Pulmonary artery endothelial cell (primary cell): ENCODE results near the gene NFATC2. TPM values are rescaled to one million over a fixed set of nuclear protein-coding genes. Genes with fewer than 3 reads are reported as not detected.
"Not testable (repeated sequence)": the region's sequence is repeated elsewhere in the genome, so short reads cannot be mapped to it uniquely, and the experiment has no call there.

Experiments used
- DNase-seq: peaks from one replicate; pipeline ENCODE4 v3.0.0-alpha.2; 2011; ENCODE audit warnings: low read depth, low spot score
- total RNA-seq: library from RNA; depleted of rRNA; stranded (reverse); fragments of >200 nt; gene quantifications from 2 replicates; pipeline ENCODE4 v1.2.3, GENCODE V29; 2014

The NFATC2 gene
- total RNA-seq, 1 donor from 2014 or later = 1.6 TPM

DNA sequence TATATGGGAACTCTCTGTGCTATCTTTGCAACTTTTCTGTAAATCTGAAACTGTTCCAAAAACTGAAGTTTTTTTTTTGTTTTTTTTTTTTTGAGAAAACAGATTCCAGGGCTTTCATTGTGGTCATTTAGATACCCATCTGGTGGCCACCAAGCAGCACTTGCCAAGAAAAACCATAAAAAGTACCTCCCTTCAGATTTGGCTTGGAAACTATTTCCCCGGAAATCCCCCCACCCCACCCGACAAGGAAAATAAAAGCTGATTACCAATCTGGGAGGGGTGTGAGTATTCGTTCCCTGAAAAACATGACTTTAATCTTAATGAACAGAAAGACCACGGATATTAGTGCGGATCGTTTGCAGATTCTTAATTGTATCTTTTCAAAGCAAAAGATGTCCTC lies 1.9 kb downstream of the NFATC2 start:
- DNase-seq = no peak

DNA sequence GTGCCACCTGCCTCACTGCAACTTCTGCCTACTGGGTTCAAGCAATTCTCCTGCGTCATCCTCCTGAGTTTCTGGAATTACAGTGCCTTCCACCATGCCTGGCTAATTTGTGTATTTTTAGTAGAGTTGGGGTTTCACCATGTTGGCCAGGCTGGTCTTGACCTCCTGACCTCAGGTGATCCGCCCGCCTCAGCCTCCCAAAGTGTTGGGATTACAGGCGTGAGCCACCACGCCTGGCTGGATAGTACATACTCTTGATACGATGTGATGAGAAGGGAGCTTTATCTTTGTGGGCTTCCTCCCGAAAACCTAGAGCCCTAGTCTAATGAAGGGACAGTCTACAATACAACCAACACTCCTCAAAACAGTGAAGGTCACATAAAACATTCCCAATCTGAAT lies 2.4 kb downstream of the NFATC2 start:
- DNase-seq = not testable (repeated sequence)

DNA sequence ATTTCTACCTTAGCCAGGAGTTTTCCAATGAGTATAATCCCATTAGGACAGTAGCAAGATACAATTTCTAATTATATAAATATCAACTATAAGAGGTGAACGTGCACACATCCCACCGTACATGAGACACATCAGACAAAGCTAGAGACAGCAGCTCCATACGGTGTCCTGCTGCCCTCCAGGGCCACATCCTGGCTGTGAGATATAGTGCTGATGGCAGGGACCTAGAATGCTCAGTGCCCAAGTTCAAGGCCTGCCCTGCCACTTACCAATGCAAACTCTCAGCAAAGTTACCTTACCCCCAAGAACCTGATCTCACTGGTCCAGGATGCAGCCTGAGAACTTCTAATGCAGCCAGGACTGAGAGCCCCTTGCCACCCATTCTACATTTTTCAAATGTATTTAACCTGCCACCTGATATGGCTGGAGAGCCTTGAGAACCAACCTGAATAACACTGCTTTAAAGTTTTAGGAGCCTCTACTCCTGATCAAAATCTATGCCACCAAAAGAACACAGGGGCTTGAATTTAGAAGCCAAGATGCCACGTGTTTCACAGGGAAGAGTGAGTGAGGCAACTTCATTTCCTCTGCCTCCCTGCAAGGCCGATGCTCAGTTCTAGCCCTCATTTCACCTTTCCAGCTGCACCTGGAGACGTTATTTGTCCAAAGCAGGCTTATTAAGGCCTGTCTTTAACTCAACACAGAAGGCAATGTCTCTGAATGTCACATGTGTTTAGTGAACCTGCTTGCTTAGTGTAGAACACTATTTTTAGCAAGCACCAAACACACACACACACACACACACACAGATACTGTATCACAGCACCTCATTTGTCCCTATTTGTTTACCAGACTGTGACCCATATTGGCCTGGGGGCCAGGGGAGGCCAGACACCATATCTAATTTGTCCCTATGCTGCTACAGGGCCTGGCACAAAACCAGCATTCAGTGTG lies 6.1 kb downstream of the NFATC2 start:
- DNase-seq = no peak

DNA sequence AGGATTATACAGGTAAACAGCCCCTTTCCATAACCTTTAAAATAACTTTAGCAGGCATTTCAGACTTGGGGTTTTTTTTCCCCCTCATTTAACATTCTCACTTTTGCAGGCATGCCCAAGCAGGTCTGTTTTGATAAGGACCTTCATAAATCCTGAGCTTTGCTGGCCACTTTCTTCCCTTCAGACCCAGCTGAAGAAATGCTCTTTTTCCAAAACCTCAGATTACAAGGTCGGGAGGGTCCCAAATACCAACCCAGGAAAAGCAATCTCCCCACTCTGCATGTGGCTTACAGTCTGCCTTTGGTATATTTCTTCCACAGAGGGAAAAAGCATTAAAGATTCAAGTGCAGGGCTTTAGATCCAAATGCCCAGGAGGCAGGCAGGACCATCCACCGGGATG lies 6.8 kb downstream of the NFATC2 start:
- no peak for DNase-seq

DNA sequence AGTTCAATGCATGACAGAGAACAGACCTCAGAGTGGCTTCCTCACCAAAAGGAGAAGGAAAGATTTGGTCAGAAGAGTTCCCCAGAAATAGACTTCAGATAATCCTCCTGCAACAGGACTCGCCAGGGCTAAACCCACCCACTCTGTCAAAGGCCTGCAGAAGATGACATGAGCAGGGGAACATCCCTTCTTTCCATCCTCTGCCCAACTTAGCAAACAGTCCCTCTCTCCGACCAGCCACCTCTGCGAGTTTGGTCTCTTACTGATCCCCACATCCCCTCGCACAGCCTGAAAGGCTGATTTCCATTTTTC lies 7.5 kb downstream of the NFATC2 start:
- DNase-seq = no peak

DNA sequence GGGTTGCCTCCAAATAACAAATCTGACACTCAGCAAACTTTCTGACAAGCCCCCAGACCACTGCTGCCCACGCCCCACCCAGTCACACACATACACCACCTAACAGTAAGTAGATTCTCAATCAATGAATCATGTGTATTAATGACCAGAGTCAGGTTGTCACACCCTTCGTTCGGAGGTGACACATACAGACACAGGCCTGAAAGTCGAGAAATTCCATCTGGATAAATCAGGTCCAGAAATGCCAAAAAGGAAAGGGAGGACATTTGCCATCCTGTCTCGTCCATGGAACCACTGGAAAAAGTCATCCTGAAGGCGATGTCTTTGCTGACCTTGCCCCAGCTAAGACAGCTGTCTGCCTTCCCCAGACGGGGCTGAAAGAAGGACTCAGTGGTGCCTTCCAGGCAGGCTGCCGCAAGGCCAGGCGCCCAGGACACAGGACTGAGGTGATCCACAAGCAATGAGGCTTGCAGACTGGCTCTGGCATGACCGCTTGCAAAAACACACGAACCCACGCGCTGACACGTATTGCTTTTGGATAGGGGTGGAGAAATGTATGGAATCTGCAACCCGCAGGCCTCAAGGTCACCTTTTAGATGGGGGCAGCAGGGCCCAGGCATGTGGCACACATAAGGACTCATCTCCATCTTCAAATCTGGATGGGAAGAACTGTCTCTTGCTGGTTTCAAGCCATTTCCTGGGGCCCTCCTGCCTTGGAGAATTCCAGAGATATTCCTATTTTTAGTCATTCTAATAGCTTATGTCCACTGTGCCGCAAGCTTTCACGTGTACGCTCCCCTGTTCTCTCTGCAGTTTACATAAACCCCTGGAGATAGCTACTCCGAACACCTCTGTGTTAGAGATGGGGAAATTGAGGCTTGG lies 9.0 kb downstream of the NFATC2 start:
- no peak for DNase-seq

DNA sequence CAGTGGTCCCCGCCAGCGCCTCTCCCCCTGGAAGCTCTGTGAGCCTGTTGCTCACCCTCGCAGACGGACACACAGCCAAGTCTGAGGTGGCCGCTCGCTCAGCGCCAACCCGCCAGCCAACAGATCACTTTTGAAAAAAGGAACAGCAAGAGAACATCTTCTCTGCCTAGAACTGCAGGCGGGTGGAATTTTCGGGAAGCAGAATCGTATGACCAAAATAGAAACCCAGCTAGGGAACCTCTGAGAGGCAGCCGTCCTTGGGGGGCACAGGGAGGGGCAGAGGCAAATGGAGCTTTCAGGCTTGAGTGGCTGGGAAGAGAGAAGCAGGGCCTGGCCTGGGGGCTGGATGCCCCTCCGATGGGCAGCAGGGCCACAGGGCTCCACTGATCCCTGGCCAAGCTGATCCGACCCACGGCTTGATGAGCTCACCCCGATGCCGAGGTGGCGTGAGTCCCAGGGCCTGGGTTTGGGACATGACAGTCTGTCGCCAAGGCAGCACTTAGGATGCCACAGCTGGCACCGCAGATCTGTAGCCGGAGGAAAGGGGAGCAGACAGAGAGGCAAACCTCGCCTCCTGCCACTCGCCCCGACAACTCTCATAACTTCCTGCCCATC lies 9.8 kb downstream of the NFATC2 start:
- no peak for DNase-seq

DNA sequence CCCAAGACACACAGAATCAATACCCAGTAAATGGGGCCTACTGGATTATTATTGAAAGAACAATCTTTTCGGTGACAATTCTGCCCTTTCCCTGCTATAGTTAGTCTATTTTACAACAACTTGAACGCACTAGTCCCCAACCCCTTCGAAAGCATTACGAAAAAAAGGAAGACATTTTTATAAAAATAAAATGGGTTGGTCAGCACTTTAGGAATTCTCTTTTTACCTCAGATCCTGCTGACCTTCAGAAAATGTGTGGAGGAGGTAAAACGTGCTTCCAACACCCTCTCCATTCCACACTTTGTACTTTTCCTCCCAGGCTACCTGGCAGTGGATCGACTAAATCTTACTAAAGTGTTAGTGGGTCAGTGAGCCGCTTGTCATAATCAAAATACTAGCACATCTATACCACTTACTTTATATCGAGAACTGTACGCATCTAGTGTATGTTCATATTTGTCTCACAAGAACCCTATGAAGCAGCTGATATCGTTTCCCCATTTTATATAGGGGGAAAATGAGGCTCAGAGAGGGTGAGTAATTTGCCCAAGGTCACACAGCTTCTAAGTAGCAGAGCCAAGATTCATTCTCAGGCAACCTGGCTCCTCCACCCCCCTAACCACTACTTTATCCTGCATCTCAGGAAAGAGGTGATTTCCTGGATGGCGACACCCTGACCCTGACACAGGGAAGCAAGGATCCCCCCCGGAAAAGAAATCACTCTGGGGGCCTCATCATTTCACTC lies 10.6 kb downstream of the NFATC2 start:
- DNase-seq = no peak

DNA sequence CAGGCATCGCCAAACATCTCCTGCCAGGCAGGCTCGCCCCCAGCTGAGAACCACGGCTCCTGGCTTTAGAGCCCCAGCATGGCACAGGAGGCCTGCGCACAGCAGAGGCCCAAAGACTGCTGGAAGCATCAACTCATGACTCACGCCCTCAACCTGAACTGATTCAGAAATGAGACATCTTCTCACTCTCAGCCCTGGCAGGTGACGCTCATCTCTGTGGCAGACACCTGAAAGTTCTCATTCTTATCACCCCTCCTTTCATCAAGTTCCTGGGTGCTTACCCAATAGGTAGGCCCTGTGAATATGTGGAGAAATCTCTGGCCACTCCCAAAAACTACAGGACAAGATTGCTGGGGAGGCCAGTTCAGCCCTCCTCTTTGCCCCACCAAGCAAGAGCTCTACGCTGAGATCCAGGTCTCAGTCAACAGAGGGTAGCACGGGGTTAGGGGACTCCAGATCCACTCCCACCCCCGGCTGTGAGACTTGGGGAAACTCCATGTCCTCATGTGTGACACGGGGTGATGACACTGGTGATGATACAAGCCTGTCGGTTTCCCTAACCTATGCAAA lies 11.3 kb downstream of the NFATC2 start:
- DNase-seq = no peak

DNA sequence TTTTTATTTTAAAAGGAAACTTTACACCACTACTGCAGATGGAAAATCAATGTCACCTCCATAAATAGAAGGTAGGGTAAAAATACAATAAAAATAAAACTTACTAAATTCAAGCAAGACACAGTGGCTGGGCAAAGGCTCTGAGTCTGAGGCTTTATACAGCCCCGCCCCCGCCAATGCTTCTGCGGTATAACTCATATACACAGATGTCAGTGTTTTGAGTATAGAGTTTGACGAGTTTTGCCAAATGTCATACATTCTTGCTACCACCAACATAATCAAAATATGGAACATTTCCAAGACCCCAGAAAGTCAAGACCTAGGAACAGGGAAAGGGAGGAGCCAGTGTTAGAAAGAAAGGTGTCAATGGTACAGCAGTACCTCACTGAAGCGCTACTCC lies 12.8 kb downstream of the NFATC2 start:
- DNase-seq = no peak

DNA sequence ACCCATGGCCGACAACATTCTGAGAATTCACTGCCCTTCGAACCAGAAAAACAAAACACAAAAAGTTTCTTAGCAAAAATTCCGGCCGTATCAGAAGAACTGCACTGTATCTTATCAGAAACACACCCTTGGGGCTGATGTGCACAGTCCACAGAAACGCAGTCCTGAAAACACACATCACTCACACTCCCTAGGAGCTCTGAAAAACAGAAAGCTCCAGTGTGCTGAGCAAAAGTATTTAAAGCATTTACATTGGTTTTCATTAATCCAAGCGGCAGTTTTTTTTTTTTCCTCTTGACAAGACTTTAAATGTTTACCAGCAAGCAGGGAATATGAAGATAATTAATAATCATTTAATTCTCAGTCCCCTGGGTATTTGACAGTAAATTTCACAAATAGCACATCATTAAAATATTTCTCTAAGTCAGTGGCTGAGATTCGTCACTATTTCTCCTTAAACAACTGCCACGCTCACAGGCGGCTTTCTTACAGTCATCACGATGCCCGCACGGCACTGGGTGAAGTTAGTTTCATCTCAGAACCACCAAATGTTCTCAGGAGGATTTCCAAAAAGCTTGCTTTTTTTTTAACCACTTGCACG lies 13.3 kb downstream of the NFATC2 start:
- DNase-seq = no peak

DNA sequence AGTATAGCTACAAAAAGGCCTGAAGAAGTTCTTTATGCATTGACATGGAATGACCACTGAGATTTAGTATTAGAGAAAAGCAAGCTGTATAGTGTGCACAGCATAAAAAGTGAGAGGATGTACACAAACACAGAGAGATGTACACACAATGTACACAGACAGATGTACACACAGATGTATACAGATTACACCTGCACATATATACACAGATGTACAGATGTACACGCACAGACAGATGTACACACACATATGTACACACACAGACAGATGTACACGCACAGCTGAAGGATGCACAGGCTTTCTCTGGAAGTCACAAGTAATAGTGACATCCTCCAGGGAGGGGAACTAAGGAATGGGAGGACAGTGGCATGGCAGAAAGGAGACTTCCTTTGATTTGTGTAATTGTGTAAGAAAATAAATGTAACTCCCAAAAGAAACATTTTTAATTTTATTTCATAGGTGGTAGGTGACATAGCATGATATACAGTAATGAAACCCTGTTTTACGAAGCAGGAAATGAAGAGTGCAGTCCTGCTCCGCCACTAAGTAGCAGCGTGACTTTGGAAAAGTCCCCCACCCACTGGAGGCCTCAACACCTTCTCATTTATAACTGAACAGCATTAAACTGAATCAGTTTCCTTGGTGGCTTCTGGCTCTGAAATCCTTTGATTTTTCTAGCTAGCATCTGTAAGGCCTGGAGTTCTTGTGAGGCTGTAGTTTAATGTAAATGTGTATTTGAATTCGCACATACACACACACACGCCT lies 14.1 kb downstream of the NFATC2 start:
- no peak for DNase-seq

DNA sequence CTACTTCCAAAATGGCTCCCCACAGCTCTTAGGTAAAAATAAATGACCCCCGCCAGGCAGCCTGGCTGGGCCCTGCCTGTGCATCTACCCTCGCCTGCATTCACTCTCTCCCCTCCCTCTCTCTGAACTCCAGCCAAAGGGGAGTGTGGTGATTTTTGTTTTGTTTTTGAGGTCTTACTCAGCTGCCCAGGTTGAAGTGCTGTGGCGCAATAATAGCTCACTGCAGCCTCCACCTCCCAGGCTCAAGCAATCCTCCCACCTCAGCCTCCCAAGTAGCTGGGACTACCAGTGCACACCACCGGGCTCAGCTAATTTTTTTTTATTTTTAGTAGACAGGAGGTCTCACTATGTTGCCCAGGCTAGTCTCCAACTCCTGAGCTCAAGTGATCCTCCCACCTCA lies 15.8 kb downstream of the NFATC2 start:
- no peak for DNase-seq

DNA sequence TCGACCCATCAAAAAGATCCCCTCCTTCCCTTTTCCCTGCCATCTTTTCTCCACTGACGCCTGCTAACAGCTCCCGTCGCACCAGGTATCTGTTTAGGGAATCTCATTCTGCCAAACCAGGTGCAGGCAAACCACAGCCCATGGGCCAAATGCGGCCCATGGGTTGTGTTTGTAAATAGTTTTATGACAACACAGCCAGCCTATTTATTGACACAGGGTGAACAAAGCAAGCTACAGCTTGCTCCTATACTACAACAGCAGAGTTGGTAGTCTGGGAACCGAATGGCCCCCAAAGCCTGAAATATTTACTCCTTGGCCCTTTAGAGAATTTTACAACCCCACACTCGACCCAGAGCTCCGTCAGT lies 16.4 kb downstream of the NFATC2 start:
- DNase-seq = no peak

DNA sequence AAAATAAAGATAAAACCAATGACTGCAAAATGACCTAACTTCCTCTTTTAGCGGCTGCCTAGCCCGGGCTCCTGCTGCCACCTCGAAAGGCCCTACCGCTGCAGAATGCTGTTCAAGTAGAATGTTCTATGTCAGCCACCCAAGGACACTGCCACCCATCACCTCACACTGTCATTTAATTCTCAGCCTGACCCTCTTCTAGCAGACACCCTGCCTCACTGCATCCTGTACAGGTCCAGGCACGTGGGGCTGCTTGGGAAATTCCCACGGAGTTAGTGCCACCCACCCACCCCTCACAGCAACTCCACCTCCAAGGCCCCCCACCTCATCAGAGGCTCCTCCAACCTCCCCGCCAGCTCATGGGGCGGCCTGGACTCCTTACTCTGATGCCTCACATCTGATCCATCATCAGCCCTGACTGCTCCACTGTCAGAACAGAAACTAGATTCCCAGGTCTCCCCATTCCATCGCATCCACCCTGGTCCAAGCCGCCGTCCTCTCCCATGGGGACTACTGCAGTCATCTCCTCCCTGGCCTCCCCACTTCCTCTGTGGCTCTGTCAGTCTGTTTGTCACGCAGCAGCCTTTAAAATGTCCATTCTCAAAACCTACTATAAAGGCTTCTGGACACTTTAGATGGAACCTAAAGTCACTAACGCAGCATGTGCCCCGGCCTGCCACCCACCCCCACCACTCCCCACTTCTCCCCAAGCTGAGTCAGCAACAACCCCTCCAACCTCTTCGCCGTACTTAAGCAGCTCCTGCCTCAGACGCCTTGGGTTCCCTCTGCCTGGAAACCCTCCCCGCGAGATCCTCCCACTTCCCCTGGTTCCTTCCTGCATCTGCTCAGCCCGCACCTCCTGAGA lies 17.0 kb downstream of the NFATC2 start:
- DNase-seq = no peak

DNA sequence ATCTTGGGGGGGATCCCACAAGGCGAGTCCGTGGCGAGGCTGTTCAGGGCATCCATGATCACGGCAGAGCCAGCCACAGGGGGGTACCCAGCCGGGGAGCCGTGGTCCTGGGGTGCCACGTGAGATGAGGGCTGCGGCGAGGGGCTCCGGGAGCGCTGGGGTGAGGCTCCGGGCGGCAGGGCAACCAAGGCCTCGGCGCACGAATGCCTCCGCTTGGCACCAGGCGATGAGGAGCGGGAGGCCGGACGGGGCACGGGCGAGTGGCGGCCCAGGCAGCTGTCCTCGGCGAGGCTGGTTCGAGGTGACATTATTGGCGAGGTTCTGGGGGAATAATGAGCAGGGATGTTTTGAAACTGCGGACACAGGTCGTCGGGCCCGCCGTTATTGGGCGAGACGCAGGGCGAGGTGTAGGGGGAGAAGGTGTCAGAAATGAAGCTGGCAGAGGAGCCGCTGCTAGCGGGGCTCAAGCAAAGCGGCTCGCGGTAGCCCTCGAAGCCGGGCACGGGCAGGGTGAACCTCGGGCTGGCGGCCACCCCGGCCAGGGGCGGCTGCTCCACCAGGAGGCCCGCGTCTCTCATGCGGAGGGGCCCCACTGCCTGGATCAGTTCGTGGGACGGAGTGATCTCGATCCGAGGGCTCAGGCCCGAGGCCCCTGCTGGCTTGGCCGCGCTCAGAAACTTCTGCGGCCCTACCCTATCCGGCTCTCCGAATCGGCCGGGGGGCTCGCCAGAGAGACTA lies 19.1 kb downstream of the NFATC2 start:
- DNase-seq = no peak

DNA sequence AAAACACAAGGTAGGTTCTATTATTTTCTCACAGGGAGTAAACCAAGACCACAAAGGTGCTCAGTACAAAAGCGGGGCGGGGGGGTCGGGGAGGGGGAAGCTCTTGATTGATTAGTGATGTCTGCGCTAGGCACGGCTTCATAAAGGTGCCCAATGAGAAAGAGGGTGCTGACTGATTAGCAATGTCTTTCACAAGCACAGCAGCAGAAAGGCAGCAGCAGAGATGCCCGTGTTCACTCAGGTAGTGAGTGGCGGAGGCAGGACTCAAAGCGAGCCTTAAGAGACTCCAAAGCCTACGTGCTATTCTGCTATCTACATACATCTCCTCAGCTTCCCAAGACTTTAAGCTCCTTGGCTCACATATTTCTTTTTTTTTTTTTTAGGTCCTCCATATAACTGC lies 20.3 kb downstream of the NFATC2 start:
- no peak for DNase-seq

DNA sequence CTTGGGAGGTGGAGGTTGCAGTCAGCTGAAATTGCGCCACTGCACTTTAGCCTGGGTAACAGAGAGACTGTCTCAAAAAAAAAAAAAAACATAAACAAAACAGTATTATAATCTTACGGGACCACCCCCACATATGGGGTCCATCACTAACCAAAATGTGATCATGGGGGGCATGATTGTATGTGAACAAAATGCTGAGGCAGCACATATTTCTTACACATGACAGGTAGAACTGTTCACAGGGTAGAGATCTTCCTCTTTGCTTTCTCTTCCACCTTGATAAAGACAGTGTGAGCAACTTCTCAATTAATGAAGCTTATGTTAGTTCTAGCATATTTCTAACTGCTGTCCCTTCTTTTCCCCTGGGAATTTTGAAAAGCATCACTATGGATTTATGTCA lies 24.7 kb downstream of the NFATC2 start:
- no peak for DNase-seq
